HG02885 (cell line): ENCODE data around the gene ZNF652.

ENCODE experiments used
- ATAC-seq: cut with Tn5 transposase; IDR thresholded peaks from one replicate; pipeline ENCODE4 v1.9.1; 2021; ENCODE audit warnings: mild to moderate bottlenecking; ENCODE audit not compliant: unreplicated experiment, poor library complexity

Gene ZNF652

GRCh38 chr17:49360796-49361128 lies 1.3 kb downstream of the ZNF652 start:
- no peak for ATAC-seq

- ATAC-seq, result no peak
Observed at GRCh38 chr17:49359990-49360795, 1.9 kb downstream of the ZNF652 start.

GRCh38 chr17:49358641-49359247 lies 3.3 kb downstream of the ZNF652 start:
- no peak for ATAC-seq

GRCh38 chr17:49357516-49357915 lies 4.5 kb downstream of the ZNF652 start:
- no peak for ATAC-seq

GRCh38 chr17:49356320-49356719 lies 5.7 kb downstream of the ZNF652 start:
- no peak for ATAC-seq

GRCh38 chr17:49353607-49354006 lies 8.4 kb downstream of the ZNF652 start:
- no peak for ATAC-seq

- ATAC-seq, result no peak
Observed at GRCh38 chr17:49352587-49353154, 9.4 kb downstream of the ZNF652 start.

GRCh38 chr17:49351572-49352140 lies 10.4 kb downstream of the ZNF652 start:
- no peak for ATAC-seq

- no peak for ATAC-seq
Observed at GRCh38 chr17:49349541-49349940, 12.5 kb downstream of the ZNF652 start.

- ATAC-seq, result no peak
Observed at GRCh38 chr17:49344914-49345313, 17.1 kb downstream of the ZNF652 start.

GRCh38 chr17:49343273-49343672 lies 18.8 kb downstream of the ZNF652 start:
- no peak for ATAC-seq

- peak; percentile 19 for ATAC-seq
Observed at GRCh38 chr17:49342575-49342936, 19.5 kb downstream of the ZNF652 start.

GRCh38 chr17:49341356-49341755 lies 20.7 kb downstream of the ZNF652 start:
- no peak for ATAC-seq

- ATAC-seq, result no peak
Observed at GRCh38 chr17:49339354-49339753, 22.7 kb downstream of the ZNF652 start.

GRCh38 chr17:49338883-49339282 lies 23.2 kb downstream of the ZNF652 start:
- ATAC-seq, result no peak

GRCh38 chr17:49337884-49338283 lies 24.2 kb downstream of the ZNF652 start:
- ATAC-seq, result no peak

- no peak for ATAC-seq
Observed at GRCh38 chr17:49334744-49335512, 27.1 kb downstream of the ZNF652 start.

GRCh38 chr17:49333804-49334203 lies 28.2 kb downstream of the ZNF652 start:
- ATAC-seq, result no peak

GRCh38 chr17:49327835-49328784 lies 33.9 kb downstream of the ZNF652 start:
- ATAC-seq, result no peak

- no peak for ATAC-seq
Observed at GRCh38 chr17:49325980-49326379, 36.1 kb downstream of the ZNF652 start.
